ENCODE results near the gene HSPD1.
A peak's percentile ranks its signal among the peaks of the same experiment; 100 is the strongest.
"Not testable (repeated sequence)": the region's sequence is repeated elsewhere in the genome, so short reads cannot be mapped to it uniquely, and the experiment has no call there.

The HSPD1 gene

GRCh38 chr2:197495433-197496134 lies 4.1 kb downstream of the HSPD1 start:
- no peak for DNase-seq

GRCh38 chr2:197487385-197487784 lies 12.3 kb downstream of the HSPD1 start:
- DNase-seq: no peak

GRCh38 chr2:197486175-197486574 lies 13.5 kb downstream of the HSPD1 start:
- no peak for DNase-seq

GRCh38 chr2:197484248-197484647 lies 15.4 kb downstream of the HSPD1 start:
- DNase-seq: not testable (repeated sequence)

GRCh38 chr2:197480165-197481036 lies 19.2 kb downstream of the HSPD1 start:
- no peak for DNase-seq

GRCh38 chr2:197477797-197478196 lies 21.8 kb downstream of the HSPD1 start:
- no peak for DNase-seq

- DNase-seq: no peak
Measured at GRCh38 chr2:197472166-197472565, 27.5 kb downstream of the HSPD1 start.

- DNase-seq: no peak
Measured at GRCh38 chr2:197464175-197464574, 35.5 kb downstream of the HSPD1 start.

GRCh38 chr2:197461057-197461456 lies 38.6 kb downstream of the HSPD1 start:
- DNase-seq: no peak

GRCh38 chr2:197460649-197461048 lies 39.0 kb downstream of the HSPD1 start:
- DNase-seq: no peak

GRCh38 chr2:197455428-197455827 lies 44.2 kb downstream of the HSPD1 start:
- no peak for DNase-seq

- no peak for DNase-seq
Measured at GRCh38 chr2:197454923-197455322, 44.7 kb downstream of the HSPD1 start.

- no peak for DNase-seq
Measured at GRCh38 chr2:197453914-197454398, 45.7 kb downstream of the HSPD1 start.

- peak; percentile 95 for DNase-seq
Measured at GRCh38 chr2:197453123-197453913, 46.3 kb downstream of the HSPD1 start, which contains the start of gene COQ10B. Gene COQ10B (plus strand): TSS chr2:197453552. CDS start chr2:197453561, 9 bp downstream.

GRCh38 chr2:197452754-197453122 lies 46.9 kb downstream of the HSPD1 start:
- no peak for DNase-seq

- DNase-seq: not testable (repeated sequence)
Measured at GRCh38 chr2:197450935-197451358, 48.7 kb downstream of the HSPD1 start.

GRCh38 chr2:197450465-197450864 lies 49.2 kb downstream of the HSPD1 start:
- no peak for DNase-seq

- DNase-seq: no peak
Measured at GRCh38 chr2:197446844-197447243, 52.8 kb downstream of the HSPD1 start.

GRCh38 chr2:197445746-197446145 lies 53.9 kb downstream of the HSPD1 start:
- no peak for DNase-seq

GRCh38 chr2:197442857-197443256 lies 56.8 kb downstream of the HSPD1 start:
- no peak for DNase-seq

- no peak for DNase-seq
Measured at GRCh38 chr2:197437380-197437779, 62.3 kb downstream of the HSPD1 start.
